Vagina (tissue), 2 donors: ENCODE measurements around the gene ARHGAP6. TPM values are rescaled to one million over a fixed set of nuclear protein-coding genes. Genes with fewer than 3 reads are reported as not detected.

Experiments
- DNase-seq, 2 donors: peaks; one replicate each; pipeline ENCODE4 v3.0.0-alpha.2; 2017; ENCODE audit errors: extremely low spot score in 2 of 2
- H3K27ac ChIP-seq: fragments of 200-600 bp; sonication (generic); one replicate; pipeline ENCODE4 v1.5.1; 2019
- H3K27me3 ChIP-seq: fragments of 200-600 bp; sonication (generic); one replicate; pipeline ENCODE4 v1.5.1; 2019
- H3K36me3 ChIP-seq, 2 donors: fragments of 200-600 bp; sonication (generic); one replicate each; pipeline ENCODE4 v1.5.1; 2017 to 2019
- H3K4me1 ChIP-seq: fragments of 200-600 bp; sonication (generic); one replicate; pipeline ENCODE4 v1.5.1; 2019
- H3K4me3 ChIP-seq, 2 donors: fragments of 200-600 bp; sonication (generic); 1 replicate in 1 of 2; 2 replicates in 1 of 2; pipeline ENCODE4 v1.5.1; 2016 to 2019
- H3K9me3 ChIP-seq: fragments of 200-600 bp; sonication (generic); one replicate; pipeline ENCODE4 v1.5.1; 2019
- POLR2A ChIP-seq, 2 donors: fragments of 450-650 bp; IDR thresholded peaks; one replicate each; pipeline ENCODE4 v1.6.1; 2017; ENCODE audit warnings: antibody characterized with exemption in 2 of 2, mild to moderate bottlenecking in 2 of 2, moderate library complexity in 2 of 2
- POLR2AphosphoS5 ChIP-seq, 2 donors: sonication (generic); formaldehyde crosslinking; IDR thresholded peaks; one replicate each; pipeline ENCODE4 v1.9.0; 2017; ENCODE audit warnings: antibody characterized with exemption in 2 of 2, mild to moderate bottlenecking in 2 of 2, low read depth in 1 of 2; ENCODE audit not compliant: insufficient read depth in 1 of 2
- intact Hi-C: fragments of 100-400 bp; cut with DNase I; formaldehyde crosslinking; loops from one replicate; pipeline ENCODE4 v1.15.1; 2023
- total RNA-seq: library from RNA; depleted of rRNA; stranded (reverse); fragments of >200 nt; gene quantifications from one replicate; pipeline ENCODE4 v1.2.3, GENCODE V29; 2016
- TF ChIP-seq, protein P1 (sequence below), 3 experiments: fragments of 450-650 bp in 2 of 3; fragments of 200-600 bp in 1 of 3; sonication (generic) in 1 of 3; IDR thresholded peaks; one replicate each; pipeline ENCODE4 v1.5.1; 2017 to 2019; ENCODE audit warnings: antibody characterized with exemption in 3 of 3, mild to moderate bottlenecking in 2 of 3, moderate library complexity in 2 of 3

ARHGAP6 gene
- total RNA-seq, 1 donor from 2014 or later = 15.7 TPM

DNA sequence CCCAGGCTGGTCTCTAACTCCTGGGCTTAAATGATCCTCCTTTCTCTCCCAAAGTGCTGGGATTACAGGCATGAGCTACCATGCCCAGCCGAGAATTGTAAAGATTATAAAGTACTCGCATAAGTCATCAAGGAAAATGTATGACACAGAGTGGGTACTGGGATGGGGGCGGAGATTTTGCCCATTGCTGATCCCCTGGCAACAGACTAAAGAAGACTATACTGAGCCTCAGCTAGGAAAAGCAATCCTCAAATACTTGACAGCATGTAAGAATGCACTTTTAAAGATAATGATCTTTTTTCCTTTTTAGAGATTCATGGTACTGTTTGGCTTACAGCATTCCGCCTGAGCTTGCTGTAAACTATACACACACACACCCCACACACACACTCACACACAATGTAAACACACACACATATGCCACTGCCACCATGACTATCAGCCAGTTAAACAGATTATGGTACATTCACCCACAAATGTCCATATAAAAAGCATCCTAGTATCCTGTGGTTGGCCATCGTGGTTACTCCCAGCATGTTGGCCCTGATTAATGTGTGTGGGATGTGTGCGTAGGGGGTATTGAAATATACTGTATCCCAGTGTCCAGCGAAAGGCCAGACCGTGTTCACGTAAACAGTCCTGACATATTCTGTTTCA is 259.5 kb downstream of the ARHGAP6 start:
- no peaks in the 10 kb centered on the region for H3K9me3 ChIP-seq
- TF ChIP-seq POLR2AphosphoS5 (IDR thresholded peaks at IDR 0.05; ENCODE audit: insufficient read depth in 1 of 2, low read depth in 1 of 2) (no peak), POLR2A (IDR thresholded peaks at IDR 0.05) (no peak)
- TF ChIP-seq, protein P1, sequence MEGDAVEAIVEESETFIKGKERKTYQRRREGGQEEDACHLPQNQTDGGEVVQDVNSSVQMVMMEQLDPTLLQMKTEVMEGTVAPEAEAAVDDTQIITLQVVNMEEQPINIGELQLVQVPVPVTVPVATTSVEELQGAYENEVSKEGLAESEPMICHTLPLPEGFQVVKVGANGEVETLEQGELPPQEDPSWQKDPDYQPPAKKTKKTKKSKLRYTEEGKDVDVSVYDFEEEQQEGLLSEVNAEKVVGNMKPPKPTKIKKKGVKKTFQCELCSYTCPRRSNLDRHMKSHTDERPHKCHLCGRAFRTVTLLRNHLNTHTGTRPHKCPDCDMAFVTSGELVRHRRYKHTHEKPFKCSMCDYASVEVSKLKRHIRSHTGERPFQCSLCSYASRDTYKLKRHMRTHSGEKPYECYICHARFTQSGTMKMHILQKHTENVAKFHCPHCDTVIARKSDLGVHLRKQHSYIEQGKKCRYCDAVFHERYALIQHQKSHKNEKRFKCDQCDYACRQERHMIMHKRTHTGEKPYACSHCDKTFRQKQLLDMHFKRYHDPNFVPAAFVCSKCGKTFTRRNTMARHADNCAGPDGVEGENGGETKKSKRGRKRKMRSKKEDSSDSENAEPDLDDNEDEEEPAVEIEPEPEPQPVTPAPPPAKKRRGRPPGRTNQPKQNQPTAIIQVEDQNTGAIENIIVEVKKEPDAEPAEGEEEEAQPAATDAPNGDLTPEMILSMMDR (IDR thresholded peaks at IDR 0.05) = no peak
- H3K36me3 ChIP-seq = no peaks in the 10 kb centered on the region
- no peak overlapping the region for H3K27ac ChIP-seq
- no peak overlapping the region for H3K4me3 ChIP-seq
- DNase-seq = no peak
- no peaks in the 10 kb centered on the region for H3K4me1 ChIP-seq
- H3K27me3 ChIP-seq = no peaks in the 10 kb centered on the region
- intact Hi-C loops = no loop called here

DNA sequence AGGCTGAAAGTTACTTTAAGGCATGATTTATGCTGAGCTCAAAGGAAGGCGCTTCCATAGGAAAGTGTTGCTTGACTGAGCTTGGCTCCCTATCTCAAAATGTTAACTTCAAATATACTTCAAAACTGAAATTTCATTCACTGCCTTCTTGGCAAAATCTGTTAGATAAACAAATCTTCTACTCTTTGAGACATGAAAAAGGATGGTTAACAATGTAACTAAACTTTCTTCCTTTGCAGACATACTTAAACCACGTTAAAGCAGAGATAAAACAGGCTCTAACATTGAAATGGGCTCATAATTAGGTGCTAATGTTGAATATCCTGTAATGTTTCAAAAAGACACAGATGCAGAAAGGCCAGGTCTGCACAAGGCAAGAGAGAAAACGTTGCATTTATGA is 262.1 kb downstream of the ARHGAP6 start:
- intact Hi-C loops = no loop called here
- H3K9me3 ChIP-seq = no peaks in the 10 kb centered on the region
- no peak for TF ChIP-seq POLR2A (IDR thresholded peaks at IDR 0.05)
- TF ChIP-seq, protein P1 (IDR thresholded peaks at IDR 0.05) = no peak
- DNase-seq = no peak
- no peaks in the 10 kb centered on the region for H3K27me3 ChIP-seq
- no peak overlapping the region for H3K4me3 ChIP-seq
- H3K36me3 ChIP-seq = no peaks in the 10 kb centered on the region
- no peaks in the 10 kb centered on the region for H3K4me1 ChIP-seq
- no peak overlapping the region for H3K27ac ChIP-seq

DNA sequence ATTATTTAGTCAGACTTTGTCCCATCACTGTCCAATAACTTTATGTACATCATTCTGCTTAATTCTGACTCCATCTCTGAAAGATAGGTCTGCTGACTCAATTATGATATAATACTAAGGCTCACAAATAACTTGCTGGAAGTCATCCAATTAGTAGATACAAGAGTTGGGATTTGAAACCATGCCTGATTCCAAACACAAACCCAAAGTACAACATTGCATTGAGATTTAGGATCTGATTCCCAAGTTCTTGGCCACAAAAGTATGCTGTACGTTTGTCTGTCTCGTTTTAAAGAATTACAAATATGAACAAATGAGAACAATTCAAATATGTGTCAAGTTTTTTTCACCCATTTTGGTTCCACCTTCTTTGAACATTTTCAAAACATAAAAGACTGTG is 263.8 kb downstream of the ARHGAP6 start:
- TF ChIP-seq POLR2A (IDR thresholded peaks at IDR 0.05) (no peak), POLR2AphosphoS5 (IDR thresholded peaks at IDR 0.05; ENCODE audit: insufficient read depth in 1 of 2, low read depth in 1 of 2) (no peak)
- TF ChIP-seq, protein P1 (IDR thresholded peaks at IDR 0.05) = no peak
- Histone ChIP-seq H3K4me3 (no peak overlapping the region), H3K9me3 (no peaks in the 10 kb centered on the region), H3K27me3 (no peaks in the 10 kb centered on the region), H3K4me1 (no peaks in the 10 kb centered on the region), H3K27ac (no peak overlapping the region), H3K36me3 (no peaks in the 10 kb centered on the region)
- intact Hi-C loops = no loop called here
- DNase-seq = no peak

DNA sequence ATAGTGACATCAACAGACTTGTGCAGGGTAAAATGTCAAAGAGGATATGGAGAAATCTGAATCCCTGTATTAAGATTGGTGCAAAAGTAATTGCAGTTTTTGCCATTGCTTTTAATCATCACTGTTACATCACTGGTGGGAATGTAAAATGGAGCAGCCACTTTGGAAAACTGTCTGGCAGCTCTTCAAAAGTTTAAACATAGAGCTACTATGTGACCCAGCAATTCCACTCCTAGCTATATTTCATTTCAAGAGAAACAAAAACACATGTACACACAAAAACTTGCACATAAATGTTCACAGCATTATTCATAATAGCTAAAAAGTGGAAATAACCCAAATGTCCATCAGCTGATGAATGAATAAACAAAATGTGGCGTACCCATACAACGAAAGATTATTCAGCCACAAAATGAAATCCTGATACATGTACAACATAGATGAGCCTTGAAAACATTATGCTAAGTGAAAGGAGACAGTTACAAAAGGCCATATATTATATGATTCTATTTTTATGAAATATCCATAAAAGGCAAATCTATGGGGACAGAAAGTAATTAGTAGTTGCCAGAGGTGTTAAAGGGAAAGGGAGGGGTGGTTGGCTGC is 266.1 kb downstream of the ARHGAP6 start:
- Histone ChIP-seq H3K4me1 (no peaks in the 10 kb centered on the region), H3K4me3 (no peak overlapping the region), H3K36me3 (no peaks in the 10 kb centered on the region), H3K27me3 (no peaks in the 10 kb centered on the region), H3K27ac (no peak overlapping the region), H3K9me3 (no peaks in the 10 kb centered on the region)
- DNase-seq = no peak
- intact Hi-C loops = no loop called here
- TF ChIP-seq POLR2AphosphoS5 (IDR thresholded peaks at IDR 0.05; ENCODE audit: insufficient read depth in 1 of 2, low read depth in 1 of 2) (no peak), POLR2A (IDR thresholded peaks at IDR 0.05) (no peak)
- TF ChIP-seq, protein P1 (IDR thresholded peaks at IDR 0.05) = no peak

DNA sequence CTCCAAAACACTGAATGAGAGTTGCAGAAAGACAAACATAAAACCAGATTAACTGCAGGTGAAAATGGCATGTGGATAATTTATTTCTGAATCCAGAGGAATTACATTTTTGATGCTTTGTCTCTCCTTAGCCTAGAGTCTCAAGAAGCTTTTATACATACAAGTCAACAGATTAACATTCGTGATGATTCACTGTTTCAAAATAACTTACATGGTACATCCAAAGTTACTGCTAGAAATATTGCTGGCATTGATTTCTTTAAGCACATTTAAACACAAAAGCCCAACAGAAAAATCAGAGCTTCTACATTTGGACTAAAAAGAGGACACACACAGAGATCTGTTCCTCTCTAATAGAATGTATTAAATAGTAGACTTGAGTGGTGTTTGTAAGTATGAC is 266.9 kb downstream of the ARHGAP6 start:
- intact Hi-C loops = no loop called here
- H3K4me1 ChIP-seq = no peaks in the 10 kb centered on the region
- H3K4me3 ChIP-seq = no peak overlapping the region
- H3K36me3 ChIP-seq = no peaks in the 10 kb centered on the region
- TF ChIP-seq POLR2A (IDR thresholded peaks at IDR 0.05) (no peak), POLR2AphosphoS5 (IDR thresholded peaks at IDR 0.05; ENCODE audit: insufficient read depth in 1 of 2, low read depth in 1 of 2) (no peak)
- TF ChIP-seq, protein P1 (IDR thresholded peaks at IDR 0.05) = no peak
- no peak overlapping the region for H3K27ac ChIP-seq
- no peaks in the 10 kb centered on the region for H3K27me3 ChIP-seq
- DNase-seq = no peak
- H3K9me3 ChIP-seq = no peaks in the 10 kb centered on the region
